Tibial nerve (tissue), 4 donors: ENCODE results near the gene NAT8L.

Experiments
- CTCF ChIP-seq, 5 experiments: fragments of 200-600 bp in 3 of 5; fragments of 450-650 bp in 2 of 5; sonication (generic) in 3 of 5; IDR thresholded peaks; one replicate each; pipeline ENCODE4 v1.5.1; 2016 to 2019; ENCODE audit warnings: antibody characterized with exemption in 5 of 5, mild to moderate bottlenecking in 3 of 5, moderate library complexity in 2 of 5
- EP300 ChIP-seq, 2 donors: sonication (generic); formaldehyde crosslinking; IDR thresholded peaks; one replicate each; pipeline ENCODE4 v1.6.1; 2017; ENCODE audit warnings: antibody characterized with exemption in 2 of 2, mild to moderate bottlenecking in 1 of 2
- POLR2A ChIP-seq, 2 donors: fragments of 450-650 bp; IDR thresholded peaks; one replicate each; pipeline ENCODE4 v1.6.1; 2017; ENCODE audit warnings: antibody characterized with exemption in 2 of 2, mild to moderate bottlenecking in 2 of 2, moderate library complexity in 2 of 2

- TF ChIP-seq CTCF (IDR thresholded peaks at IDR 0.05): no peak
- TF ChIP-seq POLR2A (IDR thresholded peaks at IDR 0.05): no peak
- TF ChIP-seq EP300 (IDR thresholded peaks at IDR 0.05): no peak
These were observed 9.7 kb upstream of the NAT8L start for GRCh38 chr4:2049381-2049780.
